HEK293 (cell line): ENCODE results near the gene NAT8L.

Source experiments
- CTCF ChIA-PET: fragments of 350-600 bp; formaldehyde crosslinking; extraction: SDS; loops from one replicate; lab custom pipeline; 2021; ENCODE audit warnings: antibody characterized with exemption; lab: Yijun Ruan, JAX
- POLR2A ChIA-PET: fragments of 300-600 bp; formaldehyde crosslinking; extraction: SDS; loops from one replicate; lab custom pipeline; 2020; ENCODE audit warnings: antibody characterized with exemption, inconsistent platforms; lab: Yijun Ruan, JAX
- H3K27ac ChIP-seq: fragments of 200-500 bp; sonication (Bioruptor generic); 2 replicates; pipeline ENCODE4 v1.5.1; 2014; ENCODE audit warnings: low read depth, low read length, control low read depth, inconsistent platforms; ENCODE audit errors: extremely low read depth
- H3K36me3 ChIP-seq, 2 experiments: fragments of 200-500 bp in 1 of 2; sonication (Bioruptor generic) in 1 of 2; 1 replicate in 1 of 2; 2 replicates in 1 of 2; pipeline ENCODE4 v1.5.1; 2014 to 2017; ENCODE audit warnings: inconsistent platforms in 2 of 2, low read length in 2 of 2; ENCODE audit not compliant: control insufficient read depth in 2 of 2, insufficient read depth in 1 of 2
- H3K4me1 ChIP-seq: fragments of 200-500 bp; sonication (Bioruptor generic); 2 replicates; pipeline ENCODE4 v1.5.1; 2014; ENCODE audit warnings: mild to moderate bottlenecking, low read length, inconsistent platforms; ENCODE audit not compliant: control insufficient read depth, insufficient read depth
- H3K4me3 ChIP-seq: 2 replicates; pipeline ENCODE4 v1.5.1; 2011; ENCODE audit warnings: low read depth, mild to moderate bottlenecking, control low read depth, low read length, moderate library complexity
- H3K9me3 ChIP-seq: fragments of 200-500 bp; sonication (Bioruptor generic); 2 replicates; pipeline ENCODE4 v1.5.1; 2014; ENCODE audit warnings: low read depth, low read length, inconsistent platforms; ENCODE audit not compliant: control insufficient read depth, insufficient read depth
- ELK4 ChIP-seq: IDR thresholded peaks from 2 replicates; pipeline ENCODE4 v1.6.1; 2011; ENCODE audit warnings: mild to moderate bottlenecking, low read depth, low read length, borderline replicate concordance
- INSM2 ChIP-seq: fragments of 450-650 bp; formaldehyde crosslinking; IDR thresholded peaks from 2 replicates; pipeline ENCODE4 v1.5.1; 2016; ENCODE audit warnings: missing biosample characterization, missing genetic modification characterization
- KLF1 ChIP-seq: fragments of 450-650 bp; formaldehyde crosslinking; IDR thresholded peaks from 2 replicates; pipeline ENCODE4 v1.5.1; 2016; ENCODE audit warnings: missing biosample characterization, missing genetic modification characterization
- PRDM6 ChIP-seq: fragments of 450-650 bp; formaldehyde crosslinking; IDR thresholded peaks from 2 replicates; pipeline ENCODE4 v1.5.1; 2017; ENCODE audit warnings: missing biosample characterization, missing genetic modification characterization
- SCRT1 ChIP-seq: fragments of 450-650 bp; formaldehyde crosslinking; IDR thresholded peaks from 2 replicates; pipeline ENCODE4 v1.5.1; 2016; ENCODE audit warnings: missing biosample characterization, missing genetic modification characterization, borderline replicate concordance
- SETDB1 ChIP-seq: IDR thresholded peaks from one replicate; pipeline ENCODE4 v1.6.1; 2017; ENCODE audit warnings: mild to moderate bottlenecking, low read length, moderate library complexity, mixed read lengths; ENCODE audit not compliant: insufficient read length
- ZBTB10 ChIP-seq: fragments of 450-650 bp; formaldehyde crosslinking; IDR thresholded peaks from 2 replicates; pipeline ENCODE4 v1.5.1; 2016; ENCODE audit warnings: missing biosample characterization, missing genetic modification characterization
- ZBTB26 ChIP-seq: fragments of 450-650 bp; formaldehyde crosslinking; optimal IDR thresholded peaks from 2 replicates; pipeline ENCODE3; 2016; ENCODE audit warnings: missing biosample characterization, mild to moderate bottlenecking, missing genetic modification characterization
- ZFP69B ChIP-seq: fragments of 450-650 bp; formaldehyde crosslinking; IDR thresholded peaks from 2 replicates; pipeline ENCODE4 v1.5.1; 2016; ENCODE audit warnings: missing biosample characterization, missing genetic modification characterization
- ZNF138 ChIP-seq: fragments of 450-650 bp; formaldehyde crosslinking; IDR thresholded peaks from 2 replicates; pipeline ENCODE4 v1.5.1; 2016; ENCODE audit warnings: missing biosample characterization, missing genetic modification characterization, borderline replicate concordance
- ZNF157 ChIP-seq: fragments of 450-650 bp; formaldehyde crosslinking; IDR thresholded peaks from 2 replicates; pipeline ENCODE4 v1.5.1; 2016; ENCODE audit warnings: missing biosample characterization, missing genetic modification characterization
- ZNF16 ChIP-seq: fragments of 450-650 bp; formaldehyde crosslinking; IDR thresholded peaks from 2 replicates; pipeline ENCODE4 v1.5.1; 2016; ENCODE audit warnings: low read depth, missing biosample characterization, missing genetic modification characterization
- ZNF214 ChIP-seq: fragments of 450-650 bp; formaldehyde crosslinking; IDR thresholded peaks from 2 replicates; pipeline ENCODE4 v1.5.1; 2017; ENCODE audit warnings: missing biosample characterization, mild to moderate bottlenecking, missing genetic modification characterization, borderline replicate concordance
- ZNF366 ChIP-seq: fragments of 450-650 bp; formaldehyde crosslinking; conservative IDR thresholded peaks from 2 replicates; pipeline ENCODE4 v1.5.1; 2016; ENCODE audit warnings: missing biosample characterization, missing genetic modification characterization
- ZNF585B ChIP-seq: fragments of 450-650 bp; formaldehyde crosslinking; IDR thresholded peaks from 2 replicates; pipeline ENCODE4 v1.5.1; 2016; ENCODE audit warnings: missing biosample characterization, missing genetic modification characterization
- ZNF596 ChIP-seq: fragments of 450-650 bp; IDR thresholded peaks from 2 replicates; pipeline ENCODE4 v1.5.0; 2018; ENCODE audit warnings: missing biosample characterization, mild to moderate bottlenecking, missing genetic modification characterization, moderate library complexity
- ZNF777 ChIP-seq: fragments of 450-650 bp; formaldehyde crosslinking; IDR thresholded peaks from 2 replicates; pipeline ENCODE4 v1.5.1; 2017; ENCODE audit warnings: missing biosample characterization, missing genetic modification characterization, borderline replicate concordance
- ZNF791 ChIP-seq: fragments of 450-650 bp; formaldehyde crosslinking; IDR thresholded peaks from 2 replicates; pipeline ENCODE4 v1.5.1; 2016; ENCODE audit warnings: missing biosample characterization, missing genetic modification characterization
- ZSCAN18 ChIP-seq: fragments of 450-650 bp; formaldehyde crosslinking; IDR thresholded peaks from 2 replicates; pipeline ENCODE4 v1.5.1; 2016; ENCODE audit warnings: missing biosample characterization, missing genetic modification characterization
- ZSCAN30 ChIP-seq: fragments of 450-650 bp; IDR thresholded peaks from 2 replicates; pipeline ENCODE4 v1.5.1; 2018; ENCODE audit warnings: missing biosample characterization, mild to moderate bottlenecking, missing genetic modification characterization, moderate library complexity

NAT8L gene

GRCh38 chr4:2063557-2064275, 4.6 kb downstream of the NAT8L start:
- Histone ChIP-seq H3K36me3 (peaks cover 0 to 39% of the 10 kb centered on the region in 2 experiments; a peak in 1 of 3 replicates), H3K27ac (no peak overlapping the region), H3K4me3 (no peak overlapping the region), H3K9me3 (no peaks in the 10 kb centered on the region), H3K4me1 (no peaks in the 10 kb centered on the region)
- CTCF ChIA-PET = no interaction called here
- no peak for TF ChIP-seq ZNF585B
- TF ChIP-seq ZNF366 (tag by site-specific recombination) = no peak
- TF ChIP-seq ZNF596 (tag by site-specific recombination) = no peak
- TF ChIP-seq KLF1 = no peak
- TF ChIP-seq ZNF138 = no peak
- no peak for TF ChIP-seq ZBTB26
- TF ChIP-seq SETDB1 = no peak
- no peak for TF ChIP-seq ZNF791 (tag by site-specific recombination)
- no peak for TF ChIP-seq ZBTB10 (tag by site-specific recombination)
- TF ChIP-seq ZNF777 (tag by site-specific recombination) = no peak
- TF ChIP-seq ZNF214 (tag by site-specific recombination) = no peak
- no peak for TF ChIP-seq ELK4
- TF ChIP-seq SCRT1 (tag by site-specific recombination) = no peak
- TF ChIP-seq ZSCAN30 = no peak
- POLR2A ChIA-PET = interaction anchor here (1.4 kb wide), 1 partner anchor 10 kb away, joined by 3 read pairs; no protein-coding TSS in a partner anchor

- ChIA-PET CTCF (no interaction called here), POLR2A (no interaction called here)
- Histone ChIP-seq H3K4me3 (no peak overlapping the region), H3K27ac (no peak overlapping the region), H3K36me3 (peaks cover 0 to 39% of the 10 kb centered on the region in 2 experiments; a peak in 1 of 3 replicates), H3K9me3 (no peaks in the 10 kb centered on the region), H3K4me1 (no peaks in the 10 kb centered on the region)
- TF ChIP-seq ZSCAN30 = no peak
- no peak for TF ChIP-seq ZSCAN18 (tag by site-specific recombination)
- no peak for TF ChIP-seq ZNF366 (tag by site-specific recombination)
- TF ChIP-seq ZNF157 (tag by site-specific recombination) = no peak
- no peak for TF ChIP-seq ZNF16
- TF ChIP-seq SETDB1 = no peak
- TF ChIP-seq PRDM6 = no peak
- no peak for TF ChIP-seq ZFP69B
- no peak for TF ChIP-seq INSM2
Measured at GRCh38 chr4:2064276-2064991, 5.3 kb downstream of the NAT8L start.
